H1 (cell line): Measurements from ENCODE around the gene DEGS2. TPM values are rescaled to one million over a fixed set of nuclear protein-coding genes. Genes with fewer than 3 reads are reported as not detected.

ENCODE experiments used
- CHD1 ChIP-seq: IDR thresholded peaks from 2 replicates; pipeline ENCODE4 v1.6.1; 2012; ENCODE audit warnings: low read depth, low read length, improper control_type of control experiment
- CHD7 ChIP-seq: fragments of 300-600 bp; sonication (generic); IDR thresholded peaks from 2 replicates; pipeline ENCODE4 v1.7.1; 2012; ENCODE audit warnings: low read length, moderate library complexity, mild to moderate bottlenecking, inconsistent platforms; ENCODE audit not compliant: insufficient replicate concordance
- CTCF ChIP-seq, 3 experiments: IDR thresholded peaks; 1 replicate in 2 of 3; 2 replicates in 1 of 3; pipeline versions ENCODE4 v1.5.1 to v1.6.1; 2011; ENCODE audit warnings: low read length in 3 of 3, mild to moderate bottlenecking in 3 of 3, inconsistent platforms in 2 of 3, low read depth in 1 of 3, moderate library complexity in 1 of 3; ENCODE audit not compliant: insufficient read depth in 1 of 3; ENCODE audit errors: control extremely low read depth in 1 of 3
- POLR2A ChIP-seq, 2 experiments: IDR thresholded peaks; 1 replicate in 1 of 2; 2 replicates in 1 of 2; pipeline ENCODE4 v1.6.1; 2011; ENCODE audit warnings: low read depth in 2 of 2, low read length in 2 of 2, mild to moderate bottlenecking in 2 of 2; ENCODE audit errors: control extremely low read depth in 1 of 2
- POU5F1 ChIP-seq: IDR thresholded peaks from 2 replicates; pipeline ENCODE4 v1.6.1; 2011; ENCODE audit warnings: low read depth, mild to moderate bottlenecking, low read length, moderate library complexity
- SAP30 ChIP-seq: fragments of 300-600 bp; sonication (generic); IDR thresholded peaks from 2 replicates; pipeline ENCODE4 v1.7.1; 2012; ENCODE audit warnings: low read length, moderate library complexity, mild to moderate bottlenecking, inconsistent platforms; ENCODE audit not compliant: insufficient read depth, insufficient replicate concordance
- SIX5 ChIP-seq: IDR thresholded peaks from 2 replicates; pipeline ENCODE4 v1.6.1; 2011; ENCODE audit warnings: mild to moderate bottlenecking, low read depth, low read length
- TAF7 ChIP-seq: optimal IDR thresholded peaks from 2 replicates; pipeline ENCODE3; 2011; ENCODE audit warnings: low read depth, mild to moderate bottlenecking, inconsistent platforms, low read length, moderate library complexity, borderline replicate concordance
- polyA plus RNA-seq, 7 experiments: library from polyadenylated mRNA; depleted of rRNA in 3 of 7; stranded (reverse) in 5 of 7; unstranded in 2 of 7; fragments of >200 nt in 5 of 7; fragments of 200-250 nt in 2 of 7; gene quantifications; 1 replicate in 5 of 7; 2 replicates in 1 of 7; 4 replicates in 1 of 7; pipeline versions ENCODE4 v1.2.1 to v1.2.3, GENCODE V29; 2011 to 2013; ENCODE audit warnings: missing spikeins in 2 of 7, mixed read lengths in 2 of 7
- total RNA-seq: library from RNA; stranded (reverse); fragmentation: NEBNext Ultra II Directional; extraction: Animal tissue kit (Norgen Biotek cat#: 25700); gene quantifications from 2 replicates; pipeline ENCODE4 v1.2.1, GENCODE V29; 2021

DEGS2 gene
- total and polyA plus RNA-seq, 2 of the 8 experiments (the other 6 are each of a cell fraction or from before 2014, with no cell fraction given) = 0.61 to 0.82 TPM

- TF ChIP-seq CHD7 = no peak
- no peak for TF ChIP-seq SIX5
- no peak for TF ChIP-seq CHD1
- TF ChIP-seq TAF7 = no peak
- TF ChIP-seq POU5F1 = no peak
- TF ChIP-seq CTCF (IDR thresholded peaks at IDR 0.05; ENCODE audit: control extremely low read depth in 1 of 3, insufficient read depth in 1 of 3, low read depth in 1 of 3, low read length in 3 of 3) = no peak
- no peak for TF ChIP-seq POLR2A (IDR thresholded peaks at IDR 0.05; ENCODE audit: control extremely low read depth in 1 of 2, low read depth in 2 of 2, low read length in 2 of 2)
- no peak for TF ChIP-seq SAP30
Measured at GRCh38 chr14:100150932-100151587, 8.4 kb downstream of the DEGS2 start (continued).
